Spleen (tissue), 11 donors: Measurements from ENCODE around the gene DYDC2. TPM values are rescaled to one million over a fixed set of nuclear protein-coding genes. Genes with fewer than 3 reads are reported as not detected.

Experiments
- DNase-seq: peaks from one replicate; pipeline ENCODE4 v3.0.0-alpha.2; 2020
- H3K27ac ChIP-seq, 8 donors: fragments of 200-600 bp; sonication (generic) in 7 of 8; 1 replicate in 4 of 8; 2 replicates in 4 of 8; pipeline versions ENCODE4 v1.5.0 to v1.8.0; 2016 to 2021; ENCODE audit warnings: inconsistent platforms in 4 of 8, mild to moderate bottlenecking in 4 of 8, moderate library complexity in 1 of 8
- H3K27me3 ChIP-seq, 7 donors: fragments of 200-600 bp; sonication (generic) in 6 of 7; replicated peaks in 1 of 7; 1 replicate in 4 of 7; 2 replicates in 3 of 7; pipeline versions ENCODE4 v1.5.0 to v1.8.0; 2016 to 2021; ENCODE audit warnings: inconsistent platforms in 3 of 7, mild to moderate bottlenecking in 1 of 7
- H3K36me3 ChIP-seq, 6 donors: fragments of 200-600 bp; sonication (generic) in 5 of 6; 1 replicate in 4 of 6; 2 replicates in 2 of 6; pipeline versions ENCODE4 v1.5.0 to v1.8.0; 2016 to 2021; ENCODE audit warnings: inconsistent platforms in 2 of 6
- H3K4me1 ChIP-seq, 6 donors: fragments of 200-600 bp; sonication (generic) in 5 of 6; 1 replicate in 3 of 6; 2 replicates in 3 of 6; pipeline versions ENCODE4 v1.5.0 to v1.8.0; 2016 to 2021; ENCODE audit warnings: inconsistent platforms in 3 of 6
- H3K4me3 ChIP-seq, 8 donors: fragments of 200-600 bp; sonication (generic) in 7 of 8; 1 replicate in 4 of 8; 2 replicates in 4 of 8; pipeline versions ENCODE4 v1.5.0 to v1.8.0; 2016 to 2021; ENCODE audit warnings: inconsistent platforms in 4 of 8, mild to moderate bottlenecking in 4 of 8, moderate library complexity in 2 of 8
- H3K9me3 ChIP-seq, 8 donors: fragments of 200-600 bp; sonication (generic) in 7 of 8; 1 replicate in 4 of 8; 2 replicates in 4 of 8; pipeline versions ENCODE4 v1.5.0 to v1.8.0; 2016 to 2021; ENCODE audit warnings: inconsistent platforms in 4 of 8
- CTCF ChIP-seq, 11 experiments: fragments of 200-600 bp in 7 of 11; fragments of 450-650 bp in 4 of 11; sonication (generic) in 4 of 11; IDR thresholded peaks in 8 of 11; conservative IDR thresholded peaks in 3 of 11; 1 replicate in 7 of 11; 2 replicates in 4 of 11; pipeline versions ENCODE4 v1.4.0 to v1.8.0; 2016 to 2021; ENCODE audit warnings: antibody characterized with exemption in 11 of 11, inconsistent platforms in 4 of 11, mild to moderate bottlenecking in 1 of 11
- POLR2A ChIP-seq, 3 donors: fragments of 450-650 bp; IDR thresholded peaks; one replicate each; pipeline ENCODE4 v1.5.1; 2017; ENCODE audit warnings: antibody characterized with exemption in 3 of 3, mild to moderate bottlenecking in 1 of 3
- POLR2AphosphoS5 ChIP-seq, 3 donors: sonication (generic); formaldehyde crosslinking; IDR thresholded peaks; one replicate each; pipeline ENCODE4 v1.5.1; 2017; ENCODE audit warnings: antibody characterized with exemption in 3 of 3
- WGBS, 5 donors: extraction: QIAGEN DNeasy Blood & Tissue Kit in 3 of 5; methylation state at CpG; one replicate each; pipeline versions ENCODE4 v1.1.5 to v1.1.7; 2013 to 2018; 5-methylcytosine and 5-hydroxymethylcytosine counted together
- intact Hi-C: fragments of 100-400 bp; cut with DNase I; formaldehyde crosslinking; loops from one replicate; pipeline ENCODE4 v1.15.0; 2023; ENCODE audit warnings: low total_unique reads
- polyA plus RNA-seq, 3 donors: library from polyadenylated mRNA; stranded (reverse); fragments of 200-250 nt; gene quantifications; one replicate each; pipeline ENCODE4 v1.2.1, GENCODE V29; 2013
- total RNA-seq, 7 donors: library from RNA; depleted of rRNA in 3 of 7; stranded (reverse); fragments of >200 nt in 3 of 7; fragmentation: NEBNext Ultra II Directional in 4 of 7; extraction: Animal tissue kit (Norgen Biotek cat#: 25700) in 4 of 7; gene quantifications; one replicate each; pipeline versions ENCODE4 v1.1.0 to v1.2.1, GENCODE V29; 2016 to 2021
- donor health status: healthy with polysubstance abuse.
- donor health status: DM: no; HTN: no; CAD: no; lungs with moderate emphysema.
- donor health status: DM: no; HTN: no; CAD: no.
- donor health status: Bipolar disorder and iron deficiency.
- donor health status: healthy.
- donor health status: DM: no; HTN: no; CAD: no.
- donor health status: DM: yes; HTN: yes; CAD: no.

Gene DYDC2
- total and polyA plus RNA-seq, 10 donors, result not detected

- H3K4me3 ChIP-seq, result no peak overlapping the region
- intact Hi-C loops, result no loop called here
- no peak overlapping the region for H3K27ac ChIP-seq
- H3K27me3 ChIP-seq, result peaks cover 0 to 9% (median 3%) of the 10 kb centered on the region in 7 donors
- WGBS, 5 donors, result 65 to 80% (median 76%) methylated on average over 11 to 12 of the region's 12 CpGs
- H3K36me3 ChIP-seq, result no peaks in the 10 kb centered on the region
- no peaks in the 10 kb centered on the region for H3K9me3 ChIP-seq
- TF ChIP-seq CTCF (IDR thresholded peaks at IDR 0.05 in 8 of 11, conservative IDR thresholded peaks at IDR 0.05 in 3 of 11) (no peak), POLR2A (IDR thresholded peaks at IDR 0.05) (no peak), POLR2AphosphoS5 (IDR thresholded peaks at IDR 0.05) (no peak)
- peaks cover 0 to 42% (median 18%) of the 10 kb centered on the region in 6 donors for H3K4me1 ChIP-seq
- no peak for DNase-seq
Measured at GRCh38 chr10:80413271-80413996, 56.9 kb downstream of the DYDC2 start.

- 77 to 90% (median 84%) methylated on average over 7 of the region's 7 CpGs for WGBS, 5 donors
- no peaks in the 10 kb centered on the region for H3K36me3 ChIP-seq
- H3K27me3 ChIP-seq, result no peaks in the 10 kb centered on the region
- DNase-seq, result no peak
- no peaks in the 10 kb centered on the region for H3K9me3 ChIP-seq
- no peak overlapping the region for H3K27ac ChIP-seq
- peaks cover 0 to 39% (median 11%) of the 10 kb centered on the region in 6 donors for H3K4me1 ChIP-seq
- H3K4me3 ChIP-seq, result no peak overlapping the region
- TF ChIP-seq CTCF (IDR thresholded peaks at IDR 0.05 in 8 of 11, conservative IDR thresholded peaks at IDR 0.05 in 3 of 11) (no peak), POLR2AphosphoS5 (IDR thresholded peaks at IDR 0.05) (no peak), POLR2A (IDR thresholded peaks at IDR 0.05) (no peak)
- intact Hi-C loops, result no loop called here
Measured at GRCh38 chr10:80414142-80414895, 57.7 kb downstream of the DYDC2 start.

- TF ChIP-seq POLR2AphosphoS5 (IDR thresholded peaks at IDR 0.05) (no peak), CTCF (IDR thresholded peaks at IDR 0.05 in 8 of 11, conservative IDR thresholded peaks at IDR 0.05 in 3 of 11) (no peak), POLR2A (IDR thresholded peaks at IDR 0.05) (no peak)
- Histone ChIP-seq H3K9me3 (no peaks in the 10 kb centered on the region), H3K27ac (no peak overlapping the region), H3K36me3 (no peaks in the 10 kb centered on the region), H3K4me1 (peaks cover 0 to 30% (median 5%) of the 10 kb centered on the region in 6 donors), H3K4me3 (no peak overlapping the region), H3K27me3 (no peaks in the 10 kb centered on the region)
- intact Hi-C loops, result no loop called here
- DNase-seq, result no peak
- WGBS, 5 donors, result 79 to 94% (median 86%) methylated on average over 3 of the region's 3 CpGs
Measured at GRCh38 chr10:80415734-80416478, 59.3 kb downstream of the DYDC2 start.
